ENCODE results near the gene HK3.

The HK3 gene

GRCh38 chr5:176870110-176870591 is 29.0 kb downstream of the HK3 start:
- no peak overlapping the region for H3K4me3 ChIP-seq (ENCODE audit: control insufficient read depth, low read depth, low read length)
- no peak for DNase-seq (ENCODE audit: low read depth)
- TF ChIP-seq, protein P1, sequence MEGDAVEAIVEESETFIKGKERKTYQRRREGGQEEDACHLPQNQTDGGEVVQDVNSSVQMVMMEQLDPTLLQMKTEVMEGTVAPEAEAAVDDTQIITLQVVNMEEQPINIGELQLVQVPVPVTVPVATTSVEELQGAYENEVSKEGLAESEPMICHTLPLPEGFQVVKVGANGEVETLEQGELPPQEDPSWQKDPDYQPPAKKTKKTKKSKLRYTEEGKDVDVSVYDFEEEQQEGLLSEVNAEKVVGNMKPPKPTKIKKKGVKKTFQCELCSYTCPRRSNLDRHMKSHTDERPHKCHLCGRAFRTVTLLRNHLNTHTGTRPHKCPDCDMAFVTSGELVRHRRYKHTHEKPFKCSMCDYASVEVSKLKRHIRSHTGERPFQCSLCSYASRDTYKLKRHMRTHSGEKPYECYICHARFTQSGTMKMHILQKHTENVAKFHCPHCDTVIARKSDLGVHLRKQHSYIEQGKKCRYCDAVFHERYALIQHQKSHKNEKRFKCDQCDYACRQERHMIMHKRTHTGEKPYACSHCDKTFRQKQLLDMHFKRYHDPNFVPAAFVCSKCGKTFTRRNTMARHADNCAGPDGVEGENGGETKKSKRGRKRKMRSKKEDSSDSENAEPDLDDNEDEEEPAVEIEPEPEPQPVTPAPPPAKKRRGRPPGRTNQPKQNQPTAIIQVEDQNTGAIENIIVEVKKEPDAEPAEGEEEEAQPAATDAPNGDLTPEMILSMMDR (IDR thresholded peaks at IDR 0.05; ENCODE audit: control insufficient read depth, insufficient read depth, low read depth, low read length, missing control alignments), result peak; percentile 33

GRCh38 chr5:176869501-176870109 is 29.5 kb downstream of the HK3 start:
- TF ChIP-seq, protein P1 (IDR thresholded peaks at IDR 0.05; ENCODE audit: control insufficient read depth, insufficient read depth, low read depth, low read length, missing control alignments), result no peak
- H3K4me3 ChIP-seq (ENCODE audit: control insufficient read depth, low read depth, low read length), result no peak overlapping the region
- DNase-seq (ENCODE audit: low read depth), result no peak

- DNase-seq (ENCODE audit: low read depth), result no peak
- TF ChIP-seq, protein P1 (IDR thresholded peaks at IDR 0.05; ENCODE audit: control insufficient read depth, insufficient read depth, low read depth, low read length, missing control alignments), result no peak
- no peak overlapping the region for H3K4me3 ChIP-seq (ENCODE audit: control insufficient read depth, low read depth, low read length)
Observed at GRCh38 chr5:176868731-176869130, 30.4 kb downstream of the HK3 start.

- H3K4me3 ChIP-seq (ENCODE audit: control insufficient read depth, low read depth, low read length), result no peak overlapping the region
- no peak for DNase-seq (ENCODE audit: low read depth)
- TF ChIP-seq, protein P1 (IDR thresholded peaks at IDR 0.05; ENCODE audit: control insufficient read depth, insufficient read depth, low read depth, low read length, missing control alignments), result no peak
Observed at GRCh38 chr5:176868126-176868525, 31.0 kb downstream of the HK3 start.

- TF ChIP-seq, protein P1 (IDR thresholded peaks at IDR 0.05; ENCODE audit: control insufficient read depth, insufficient read depth, low read depth, low read length, missing control alignments), result no peak
- no peak for DNase-seq (ENCODE audit: low read depth)
- no peak overlapping the region for H3K4me3 ChIP-seq (ENCODE audit: control insufficient read depth, low read depth, low read length)
Observed at GRCh38 chr5:176866707-176867310, 32.3 kb downstream of the HK3 start.

GRCh38 chr5:176865964-176866363 is 33.2 kb downstream of the HK3 start:
- no peak for DNase-seq (ENCODE audit: low read depth)
- TF ChIP-seq, protein P1 (IDR thresholded peaks at IDR 0.05; ENCODE audit: control insufficient read depth, insufficient read depth, low read depth, low read length, missing control alignments), result no peak
- no peak overlapping the region for H3K4me3 ChIP-seq (ENCODE audit: control insufficient read depth, low read depth, low read length)
